ENCODE data around the gene CYGB. TPM values are rescaled to one million over a fixed set of nuclear protein-coding genes. Genes with fewer than 3 reads are reported as not detected.
A peak's percentile ranks its signal among the peaks of the same experiment; 100 is the strongest.

Gene CYGB
- total RNA-seq, 2 experiments from 2014 or later = 0.44 to 0.57 TPM

- intact Hi-C loops (cut with micrococcal nuclease; ENCODE audit: unreplicated experiment) = loop anchor here (5.0 kb wide), 1 partner anchor 1647 kb away; the partner anchor contains the start of gene TMC8
- POLR2A ChIA-PET = interaction anchor here (0.6 to 1.4 kb wide), 6 partner anchors 14 to 72 kb away, joined by 3 to 11 read pairs (median 4); no protein-coding TSS in a partner anchor
- peak overlapping the region; percentile 21 for H3K4me3 ChIP-seq (ENCODE audit: low read depth, low read length, poor library complexity, severe bottlenecking)
Observed at GRCh38 chr17:76485569-76485968, 51.9 kb downstream of the CYGB start.

GRCh38 chr17:76484228-76484725 lies 53.2 kb downstream of the CYGB start:
- Histone ChIP-seq H3K9me2 (ENCODE audit: insufficient read depth, low read length) (no peaks in the 10 kb centered on the region), H3K4me1 (ENCODE audit: insufficient read depth, low read length, poor library complexity, severe bottlenecking) (peaks cover 80% of the 10 kb centered on the region), H3K79me2 (ENCODE audit: insufficient read depth, low read depth, low read length) (peaks cover 5% of the 10 kb centered on the region; the same call in 1 of the 2 replicates), H3K9me3 (ENCODE audit: low read length) (no peaks in the 10 kb centered on the region), H3K4me2 (ENCODE audit: low read length) (peak overlapping the region; percentile 10), H3K27ac (ENCODE audit: low read depth, low read length, poor library complexity, severe bottlenecking) (peak overlapping the region; percentile 95), H3K4me3 (ENCODE audit: low read depth, low read length, poor library complexity, severe bottlenecking) (no peak overlapping the region), H4K20me1 (ENCODE audit: insufficient read depth, low read length) (no peaks in the 10 kb centered on the region), H2AFZ (ENCODE audit: low read length) (no peak overlapping the region), H3K36me3 (ENCODE audit: insufficient read depth, low read length) (peaks cover 22% of the 10 kb centered on the region)
- ChIA-PET POLR2A (interaction anchor here (4.7 kb wide), 1 partner anchor 8 kb away, joined by 50 read pairs; no protein-coding TSS in a partner anchor), CTCF (ENCODE audit: unreplicated experiment) (interaction anchor here (0.6 kb wide), 2 partner anchors 38 to 604 kb away, joined by 3 to 5 read pairs; no protein-coding TSS in a partner anchor)
- TF ChIP-seq EZH2phosphoT487 (IDR thresholded peaks at IDR 0.05; ENCODE audit: borderline replicate concordance, low read depth, low read length) (no peak), CTCF (conservative IDR thresholded peaks at IDR 0.05; ENCODE audit: low read length) (no peak)
- BruUV-seq (replicated peaks) = no TSS peak
- no peak for DNase-seq (ENCODE audit: low spot score)
- intact Hi-C loops (cut with micrococcal nuclease; ENCODE audit: unreplicated experiment) = loop anchor here (5.0 kb wide), 1 partner anchor 598 kb away; no protein-coding TSS in a partner anchor

More at GRCh38 chr17:76485569-76485968, 51.9 kb downstream of the CYGB start:
- TF ChIP-seq CTCF (conservative IDR thresholded peaks at IDR 0.05; ENCODE audit: low read length) (no peak), EZH2phosphoT487 (IDR thresholded peaks at IDR 0.05; ENCODE audit: borderline replicate concordance, low read depth, low read length) (no peak)
- no peaks in the 10 kb centered on the region for H4K20me1 ChIP-seq (ENCODE audit: insufficient read depth, low read length)
- no TSS peak for BruUV-seq (replicated peaks)
- peak overlapping the region; percentile 44 for H3K4me2 ChIP-seq (ENCODE audit: low read length)
- peak overlapping the region; percentile 62; the same call in 1 of the 2 replicates for H2AFZ ChIP-seq (ENCODE audit: low read length)
- no peaks in the 10 kb centered on the region for H3K79me2 ChIP-seq (ENCODE audit: insufficient read depth, low read depth, low read length)
- peak overlapping the region; percentile 95 for H3K27ac ChIP-seq (ENCODE audit: low read depth, low read length, poor library complexity, severe bottlenecking)
- no peaks in the 10 kb centered on the region for H3K9me2 ChIP-seq (ENCODE audit: insufficient read depth, low read length)
- H3K4me1 ChIP-seq (ENCODE audit: insufficient read depth, low read length, poor library complexity, severe bottlenecking) = peaks cover 74% of the 10 kb centered on the region
- peak; percentile 73 for DNase-seq (ENCODE audit: low spot score)
- CTCF ChIA-PET (ENCODE audit: unreplicated experiment) = interaction anchor here (0.7 to 0.8 kb wide), 2 partner anchors 12 to 13 kb away, joined by 3 to 5 read pairs; no protein-coding TSS in a partner anchor
- peaks cover 18% of the 10 kb centered on the region for H3K36me3 ChIP-seq (ENCODE audit: insufficient read depth, low read length)
- H3K9me3 ChIP-seq (ENCODE audit: low read length) = no peaks in the 10 kb centered on the region
